GM23248 (cell line): ENCODE data around the gene SEMA3D. TPM values are rescaled to one million over a fixed set of nuclear protein-coding genes. Genes with fewer than 3 reads are reported as not detected.

Experiments
- DNase-seq: peaks from one replicate; pipeline ENCODE4 v3.0.0-alpha.2; 2015
- H2AFZ ChIP-seq: fragments of 200-600 bp; sonication (generic); 2 replicates; pipeline ENCODE4 v1.6.1; 2016; ENCODE audit warnings: antibody characterized with exemption
- H3F3A ChIP-seq: fragments of 200-600 bp; sonication (generic); 2 replicates; pipeline ENCODE4 v1.6.1; 2016; ENCODE audit warnings: mild to moderate bottlenecking, antibody characterized with exemption, mixed run types; ENCODE audit not compliant: insufficient read depth
- H3K27ac ChIP-seq: fragments of 200-600 bp; sonication (generic); 2 replicates; pipeline ENCODE4 v1.5.1; 2016; ENCODE audit warnings: mild to moderate bottlenecking
- H3K27me3 ChIP-seq: fragments of 200-600 bp; sonication (generic); replicated peaks from 2 replicates; pipeline ENCODE4 v1.6.1; 2016; ENCODE audit warnings: mild to moderate bottlenecking; ENCODE audit not compliant: insufficient read depth
- H3K36me3 ChIP-seq: fragments of 200-600 bp; sonication (generic); 2 replicates; pipeline ENCODE4 v1.6.1; 2016; ENCODE audit warnings: low read depth, mild to moderate bottlenecking
- H3K4me1 ChIP-seq: fragments of 200-600 bp; sonication (generic); 2 replicates; pipeline ENCODE4 v1.6.1; 2016; ENCODE audit warnings: mild to moderate bottlenecking; ENCODE audit not compliant: insufficient read depth
- H3K4me2 ChIP-seq: fragments of 200-600 bp; sonication (generic); one replicate; pipeline ENCODE4 v1.6.1; 2016; ENCODE audit warnings: mild to moderate bottlenecking; ENCODE audit not compliant: unreplicated experiment
- H3K4me3 ChIP-seq: fragments of 200-600 bp; sonication (generic); 2 replicates; pipeline ENCODE4 v1.5.1; 2016; ENCODE audit warnings: mild to moderate bottlenecking
- H3K79me2 ChIP-seq: fragments of 200-600 bp; sonication (generic); 2 replicates; pipeline ENCODE4 v1.6.1; 2016; ENCODE audit warnings: mild to moderate bottlenecking; ENCODE audit not compliant: insufficient read depth
- H3K9ac ChIP-seq: fragments of 200-600 bp; sonication (generic); 2 replicates; pipeline ENCODE4 v1.6.1; 2016; ENCODE audit warnings: mild to moderate bottlenecking
- H3K9me2 ChIP-seq: fragments of 200-600 bp; sonication (generic); 2 replicates; pipeline ENCODE4 v1.6.1; 2016; ENCODE audit warnings: mixed run types, mild to moderate bottlenecking, moderate library complexity; ENCODE audit not compliant: insufficient read depth
- H3K9me3 ChIP-seq: fragments of 200-600 bp; sonication (generic); one replicate; pipeline ENCODE4 v1.6.1; 2017; ENCODE audit warnings: low read depth
- H4K20me1 ChIP-seq: fragments of 200-600 bp; sonication (generic); 2 replicates; pipeline ENCODE4 v1.6.0; 2016; ENCODE audit not compliant: insufficient read depth
- EZH2 ChIP-seq: fragments of 200-600 bp; sonication (generic); IDR thresholded peaks from 2 replicates; pipeline ENCODE4 v1.6.1; 2018; ENCODE audit warnings: antibody characterized with exemption, mild to moderate bottlenecking; ENCODE audit not compliant: insufficient read depth, poor library complexity, severe bottlenecking
- EZH2phosphoT487 ChIP-seq: fragments of 200-600 bp; sonication (generic); IDR thresholded peaks from 2 replicates; pipeline ENCODE4 v1.6.1; 2018; ENCODE audit warnings: antibody characterized with exemption, moderate library complexity, mild to moderate bottlenecking, low read depth; ENCODE audit not compliant: insufficient read depth
- WGBS, 2 experiments: methylation state at CpG; one replicate each; pipeline ENCODE4 v1.1.6; 2015 to 2017; ENCODE audit warnings: low lambda C conversion rate in 2 of 2, low coverage in 1 of 2; ENCODE audit errors: missing lambda C conversion rate in 2 of 2; 5-methylcytosine and 5-hydroxymethylcytosine counted together
- in situ Hi-C: fragments of 300-500 bp; cut with MboI; formaldehyde crosslinking; loops from 2 replicates; pipeline ENCODE4 v1.15.0; 2020
- polyA plus RNA-seq: library from polyadenylated mRNA; unstranded; fragments of >200 nt; fragmentation: Nextera tagmentation; extraction: Ambion mirVana; gene quantifications from 2 replicates; pipeline ENCODE4 v1.2.1, GENCODE V29; 2016
- total RNA-seq: library from RNA; depleted of rRNA; stranded (reverse); fragments of >200 nt; shearing (Covaris generic); gene quantifications from 2 replicates; pipeline ENCODE4 v1.2.3, GENCODE V29; 2014

The SEMA3D gene
- total and polyA plus RNA-seq, 2 experiments from 2014 or later, result 4.0 to 6.6 TPM

- Histone ChIP-seq H3K4me2 (no peak overlapping the region), H2AFZ (no peak overlapping the region), H3K27ac (no peak overlapping the region), H3K4me3 (no peak overlapping the region), H3K79me2 (no peaks in the 10 kb centered on the region), H3K9ac (no peak overlapping the region), H3K36me3 (no peaks in the 10 kb centered on the region), H3K27me3 (no peaks in the 10 kb centered on the region), H3F3A (no peaks in the 10 kb centered on the region), H3K9me3 (no peaks in the 10 kb centered on the region), H3K9me2 (no peaks in the 10 kb centered on the region), H3K4me1 (no peaks in the 10 kb centered on the region), H4K20me1 (no peaks in the 10 kb centered on the region)
- TF ChIP-seq EZH2 (no peak), EZH2phosphoT487 (no peak)
- DNase-seq, result no peak
- in situ Hi-C loops, result loop anchor here (5.0 kb wide), 1 partner anchor 532 kb away; no protein-coding TSS in a partner anchor
- 91 to 96% methylated on average over 1 of the region's 1 CpG for WGBS, 2 experiments
Measured at GRCh38 chr7:85019176-85019575, 167.7 kb downstream of the SEMA3D start.

GRCh38 chr7:85018498-85018897, 168.4 kb downstream of the SEMA3D start:
- 91 to 95% methylated on average over 1 of the region's 1 CpG for WGBS, 2 experiments
- no peaks in the 10 kb centered on the region for H3K36me3 ChIP-seq
- H2AFZ ChIP-seq, result no peak overlapping the region
- H3K4me2 ChIP-seq, result no peak overlapping the region
- no peaks in the 10 kb centered on the region for H3K9me2 ChIP-seq
- H3K9me3 ChIP-seq, result no peaks in the 10 kb centered on the region
- no peak overlapping the region for H3K27ac ChIP-seq
- TF ChIP-seq EZH2phosphoT487, result no peak
- TF ChIP-seq EZH2, result no peak
- H3K79me2 ChIP-seq, result no peaks in the 10 kb centered on the region
- no peaks in the 10 kb centered on the region for H4K20me1 ChIP-seq
- no peak overlapping the region for H3K9ac ChIP-seq
- H3F3A ChIP-seq, result no peaks in the 10 kb centered on the region
- DNase-seq, result no peak
- in situ Hi-C loops, result loop anchor here (5.0 kb wide), 1 partner anchor 531 kb away; no protein-coding TSS in a partner anchor
- no peaks in the 10 kb centered on the region for H3K27me3 ChIP-seq
- no peak overlapping the region for H3K4me3 ChIP-seq
- H3K4me1 ChIP-seq, result no peaks in the 10 kb centered on the region

GRCh38 chr7:85016286-85016685, 170.6 kb downstream of the SEMA3D start:
- no peaks in the 10 kb centered on the region for H3F3A ChIP-seq
- no peaks in the 10 kb centered on the region for H3K9me3 ChIP-seq
- WGBS, 2 experiments, result 89 to 91% methylated on average over 1 of the region's 1 CpG
- H3K79me2 ChIP-seq, result no peaks in the 10 kb centered on the region
- H3K9me2 ChIP-seq, result no peaks in the 10 kb centered on the region
- H3K27ac ChIP-seq, result no peak overlapping the region
- no peak overlapping the region for H3K4me2 ChIP-seq
- H3K27me3 ChIP-seq, result no peaks in the 10 kb centered on the region
- no peak overlapping the region for H3K4me3 ChIP-seq
- no peaks in the 10 kb centered on the region for H4K20me1 ChIP-seq
- no peaks in the 10 kb centered on the region for H3K36me3 ChIP-seq
- H2AFZ ChIP-seq, result no peak overlapping the region
- DNase-seq, result no peak
- in situ Hi-C loops, result loop anchor here (5.0 kb wide), 1 partner anchor 529 kb away; no protein-coding TSS in a partner anchor
- no peak overlapping the region for H3K9ac ChIP-seq
- no peak for TF ChIP-seq EZH2phosphoT487
- no peak for TF ChIP-seq EZH2
- H3K4me1 ChIP-seq, result no peaks in the 10 kb centered on the region

- H3F3A ChIP-seq, result no peaks in the 10 kb centered on the region
- in situ Hi-C loops, result loop anchor here (5.0 kb wide), 1 partner anchor 528 kb away; no protein-coding TSS in a partner anchor
- no peaks in the 10 kb centered on the region for H3K4me1 ChIP-seq
- H4K20me1 ChIP-seq, result no peaks in the 10 kb centered on the region
- H3K36me3 ChIP-seq, result no peaks in the 10 kb centered on the region
- no peak overlapping the region for H3K9ac ChIP-seq
- no peaks in the 10 kb centered on the region for H3K27me3 ChIP-seq
- no peaks in the 10 kb centered on the region for H3K9me3 ChIP-seq
- no peak for DNase-seq
- WGBS, 2 experiments, result 93 to 96% methylated on average over 7 of the region's 7 CpGs
- no peaks in the 10 kb centered on the region for H3K9me2 ChIP-seq
- H3K79me2 ChIP-seq, result no peaks in the 10 kb centered on the region
- H3K27ac ChIP-seq, result no peak overlapping the region
- TF ChIP-seq EZH2phosphoT487, result no peak
- TF ChIP-seq EZH2, result no peak
- no peak overlapping the region for H3K4me3 ChIP-seq
- no peak overlapping the region for H2AFZ ChIP-seq
- H3K4me2 ChIP-seq, result no peak overlapping the region
Measured at GRCh38 chr7:85014936-85015660, 171.8 kb downstream of the SEMA3D start.
